ENCODE results near the gene ZNF695.
A peak's percentile ranks its signal among the peaks of the same experiment; 100 is the strongest.
"Not testable (repeated sequence)": the region's sequence is repeated elsewhere in the genome, so short reads cannot be mapped to it uniquely, and the experiment has no call there.

ZNF695 gene

GRCh38 chr1:247007511-247008405 is at the start of gene ZNF695:
Gene ZNF695 (minus strand): TSS chr1:247008057. CDS start chr1:247007908, 149 bp downstream.
- peak; percentile 84 for DNase-seq (ENCODE audit: low read depth, low spot score)

- DNase-seq (ENCODE audit: low read depth, low spot score) = no peak
Observed at GRCh38 chr1:247056071-247056470, 48.2 kb upstream of the ZNF695 start.

GRCh38 chr1:247054992-247055415 is 47.1 kb upstream of the ZNF695 start:
- DNase-seq (ENCODE audit: low read depth, low spot score) = no peak

- DNase-seq (ENCODE audit: low read depth, low spot score) = no peak
Observed at GRCh38 chr1:247047702-247048101, 39.8 kb upstream of the ZNF695 start.

GRCh38 chr1:247047260-247047659 is 39.4 kb upstream of the ZNF695 start:
- no peak for DNase-seq (ENCODE audit: low read depth, low spot score)

- DNase-seq (ENCODE audit: low read depth, low spot score) = no peak
Observed at GRCh38 chr1:247043406-247043805, 35.5 kb upstream of the ZNF695 start.

GRCh38 chr1:247037511-247038320 is 29.9 kb upstream of the ZNF695 start:
- no peak for DNase-seq (ENCODE audit: low read depth, low spot score)

GRCh38 chr1:247032306-247032705 is 24.4 kb upstream of the ZNF695 start:
- not testable (repeated sequence) for DNase-seq (ENCODE audit: low read depth, low spot score)

- DNase-seq (ENCODE audit: low read depth, low spot score) = not testable (repeated sequence)
Observed at GRCh38 chr1:247024658-247025057, 16.8 kb upstream of the ZNF695 start.

- DNase-seq (ENCODE audit: low read depth, low spot score) = no peak
Observed at GRCh38 chr1:247013391-247013790, 5.5 kb upstream of the ZNF695 start.

- DNase-seq (ENCODE audit: low read depth, low spot score) = no peak
Observed at GRCh38 chr1:247008406-247008799, 546 bp upstream of the ZNF695 start.

GRCh38 chr1:247004081-247004480 is 3.8 kb downstream of the ZNF695 start:
- DNase-seq (ENCODE audit: low read depth, low spot score) = not testable (repeated sequence)

GRCh38 chr1:246989901-246990300 is 18.0 kb downstream of the ZNF695 start:
- DNase-seq (ENCODE audit: low read depth, low spot score) = no peak

GRCh38 chr1:246988316-246988715 is 19.5 kb downstream of the ZNF695 start:
- no peak for DNase-seq (ENCODE audit: low read depth, low spot score)

- no peak for DNase-seq (ENCODE audit: low read depth, low spot score)
Observed at GRCh38 chr1:246987083-246987690, 20.7 kb downstream of the ZNF695 start.

- DNase-seq (ENCODE audit: low read depth, low spot score) = no peak
Observed at GRCh38 chr1:246978785-246979184, 29.1 kb downstream of the ZNF695 start.

- no peak for DNase-seq (ENCODE audit: low read depth, low spot score)
Observed at GRCh38 chr1:246978281-246978680, 29.6 kb downstream of the ZNF695 start.

GRCh38 chr1:246971969-246972368 is 35.9 kb downstream of the ZNF695 start:
- no peak for DNase-seq (ENCODE audit: low read depth, low spot score)

GRCh38 chr1:246971090-246971721 is 36.7 kb downstream of the ZNF695 start:
- DNase-seq (ENCODE audit: low read depth, low spot score) = peak; percentile 20

- DNase-seq (ENCODE audit: low read depth, low spot score) = no peak
Observed at GRCh38 chr1:246969621-246970020, 38.2 kb downstream of the ZNF695 start.

- DNase-seq (ENCODE audit: low read depth, low spot score) = no peak
Observed at GRCh38 chr1:246966502-246966901, 41.4 kb downstream of the ZNF695 start.

All from brain pericyte (primary cell).